GM08714 (cell line): Measurements from ENCODE around the gene WWP2.

Experiments
- H3K4me3 ChIP-seq: fragments of 200-500 bp; sonication (Bioruptor generic); 2 replicates; pipeline ENCODE4 v1.5.1; 2014; ENCODE audit warnings: mild to moderate bottlenecking, low read length, inconsistent platforms
- ZNF274 ChIP-seq: IDR thresholded peaks from 2 replicates; pipeline ENCODE4 v1.6.1; 2012; ENCODE audit warnings: mild to moderate bottlenecking, low read depth, low read length

WWP2 gene

DNA sequence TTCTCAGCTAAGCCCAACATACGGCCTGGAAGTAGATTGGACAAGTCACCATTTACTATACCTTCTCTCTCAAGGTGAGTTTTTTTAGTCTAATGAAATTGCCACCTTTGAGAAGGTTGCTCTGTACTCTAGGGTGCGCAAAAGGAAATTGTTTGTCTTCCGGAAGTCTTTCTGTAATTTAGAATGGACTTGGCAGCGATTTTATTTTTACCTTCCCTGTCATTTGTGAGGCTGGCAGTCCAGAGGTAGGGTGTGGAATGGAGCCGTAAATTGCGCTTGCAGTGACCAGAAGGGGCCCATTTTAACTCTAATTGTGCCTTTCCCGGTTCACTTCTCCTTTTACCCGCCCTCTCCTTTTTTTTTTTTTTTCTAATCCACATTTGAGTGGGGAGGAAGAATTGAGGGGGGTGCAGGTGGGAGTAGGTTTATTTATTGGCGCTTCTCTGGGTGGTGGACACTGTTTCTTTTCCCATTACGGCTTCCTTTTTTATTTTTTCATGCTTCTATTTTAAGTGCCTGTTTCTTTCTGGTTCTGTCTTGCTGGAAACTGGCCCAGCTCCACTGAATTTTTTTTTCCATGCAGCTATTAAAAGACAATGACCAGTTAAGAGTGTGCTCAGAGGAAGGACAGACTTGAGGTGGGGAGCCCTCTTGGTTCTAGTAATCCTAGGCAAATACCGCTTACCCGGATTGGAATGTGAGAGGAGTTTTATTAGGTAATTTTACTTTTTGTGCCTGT lies 99.3 kb downstream of the WWP2 start:
- TF ChIP-seq ZNF274: no peak
- no peak overlapping the region for H3K4me3 ChIP-seq

DNA sequence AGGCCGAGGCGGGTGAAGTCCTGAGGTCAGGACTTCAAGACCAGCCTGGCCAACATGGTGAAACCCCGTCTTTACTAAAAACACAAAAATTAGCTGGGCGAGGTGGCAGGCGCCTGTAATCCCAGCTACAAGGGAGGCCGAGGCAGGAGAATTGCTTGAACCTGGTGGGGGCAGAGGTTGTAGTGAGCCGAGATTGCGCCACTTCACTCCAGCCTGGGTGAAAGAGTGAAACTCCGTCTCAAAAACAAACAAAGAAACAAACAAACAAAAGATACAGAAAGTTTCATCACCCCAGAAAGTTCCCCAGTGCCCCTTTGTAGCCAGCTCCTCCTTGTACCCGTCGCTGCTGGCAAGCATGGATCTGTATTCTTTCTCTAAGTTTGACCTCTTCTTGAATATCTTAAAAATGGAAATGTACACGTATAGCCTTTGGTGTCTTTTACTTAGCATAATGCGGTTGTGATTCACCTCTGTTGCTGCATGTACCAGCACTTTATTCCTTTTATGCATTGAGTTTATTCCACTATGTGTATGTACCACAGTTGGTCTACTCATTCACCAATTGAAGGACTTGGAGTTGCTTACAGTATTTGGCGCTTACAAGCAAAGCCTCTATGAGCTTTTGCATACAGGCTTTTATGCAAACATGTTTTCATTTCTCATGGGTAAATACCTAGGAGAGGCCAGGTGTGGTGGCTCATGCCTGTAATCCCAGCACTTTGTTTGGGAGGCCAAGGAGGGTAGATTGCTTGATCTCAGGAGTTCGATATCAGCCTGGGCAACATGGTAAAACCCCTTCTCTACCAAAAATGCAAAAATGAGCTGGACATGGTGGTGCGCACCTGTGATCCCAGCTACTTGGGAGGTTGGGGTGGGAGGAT lies 101.5 kb downstream of the WWP2 start:
- H3K4me3 ChIP-seq: no peak overlapping the region
- TF ChIP-seq ZNF274: no peak

DNA sequence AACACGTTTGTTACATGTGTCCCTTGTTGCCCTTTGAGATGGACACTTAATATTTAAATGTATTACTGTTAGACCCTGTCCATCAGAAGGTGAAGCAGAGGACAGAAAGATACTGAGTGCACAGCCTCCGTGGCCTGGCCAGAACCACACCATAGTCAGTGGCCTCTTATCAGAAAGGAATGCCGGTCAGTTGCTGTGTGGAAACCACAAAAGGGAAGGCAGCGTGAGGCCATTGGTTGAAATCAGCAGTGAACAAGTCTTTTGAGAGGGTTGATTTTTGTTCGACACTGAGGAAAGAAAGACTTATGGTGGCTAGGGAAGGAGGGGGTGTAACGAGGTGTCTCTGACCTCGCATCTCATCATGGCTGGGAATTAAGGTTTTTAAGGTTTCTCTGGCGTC lies 103.6 kb downstream of the WWP2 start:
- no peak overlapping the region for H3K4me3 ChIP-seq
- TF ChIP-seq ZNF274: no peak

DNA sequence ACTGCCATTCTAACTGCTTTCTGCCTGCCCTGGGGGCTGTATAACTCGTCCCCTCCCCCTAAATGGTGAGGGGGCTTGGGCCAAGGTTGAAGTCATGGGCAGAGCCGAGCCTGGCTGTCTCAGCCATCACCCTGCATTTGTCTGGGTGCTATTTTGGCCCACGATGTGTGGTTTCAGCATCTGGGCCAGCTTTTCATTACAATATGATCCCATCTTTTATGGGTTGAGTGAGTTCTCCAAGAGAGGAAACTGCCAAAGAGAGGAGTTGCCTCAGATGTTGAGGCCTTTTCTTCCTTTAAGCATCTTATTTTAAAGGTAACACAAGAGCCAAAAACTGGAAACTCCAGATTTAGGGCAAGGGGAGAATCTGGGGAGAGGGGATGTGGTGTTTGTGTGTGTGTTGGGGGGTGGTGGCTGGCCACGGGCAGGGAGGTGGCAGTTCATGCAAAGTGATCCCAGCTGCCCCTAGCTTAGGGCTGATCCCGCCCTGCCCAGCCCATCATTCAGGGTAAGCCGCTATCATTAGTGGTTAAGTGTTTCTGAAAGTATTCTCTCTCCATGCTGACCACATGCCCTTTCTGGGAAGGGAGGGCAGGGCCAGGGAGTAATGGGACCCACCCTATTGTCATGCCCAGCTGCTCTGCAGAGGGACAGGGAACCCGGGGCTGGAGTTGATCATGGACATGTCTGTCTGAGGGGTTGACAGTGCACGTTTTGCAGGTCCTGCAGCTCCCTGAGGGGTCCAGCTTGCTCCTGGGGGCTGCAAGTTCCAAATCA lies 105.8 kb downstream of the WWP2 start:
- TF ChIP-seq ZNF274: no peak

DNA sequence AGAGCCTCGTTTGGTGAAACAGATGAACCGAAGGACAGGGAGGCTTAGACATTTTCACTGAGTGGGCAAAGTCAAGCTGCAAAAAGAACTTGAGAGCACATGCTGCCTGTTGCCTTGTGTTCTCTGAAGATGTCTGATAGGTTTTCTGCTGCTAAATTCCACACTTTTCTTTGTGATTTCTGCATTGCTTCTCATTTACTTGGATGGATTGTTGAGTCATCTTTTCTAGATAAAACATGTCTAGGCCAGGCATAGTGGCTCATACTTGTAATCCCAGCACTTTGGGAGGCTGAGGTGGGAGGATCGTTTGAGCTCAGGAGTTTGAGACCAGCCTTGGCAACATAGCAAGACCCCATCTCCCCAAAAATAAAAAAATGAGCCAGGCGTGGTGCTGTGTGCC lies 108.6 kb downstream of the WWP2 start:
- TF ChIP-seq ZNF274: no peak
- H3K4me3 ChIP-seq: no peak overlapping the region

More for the DNA sequence above, 105.8 kb downstream of the WWP2 start:
- no peak overlapping the region for H3K4me3 ChIP-seq

DNA sequence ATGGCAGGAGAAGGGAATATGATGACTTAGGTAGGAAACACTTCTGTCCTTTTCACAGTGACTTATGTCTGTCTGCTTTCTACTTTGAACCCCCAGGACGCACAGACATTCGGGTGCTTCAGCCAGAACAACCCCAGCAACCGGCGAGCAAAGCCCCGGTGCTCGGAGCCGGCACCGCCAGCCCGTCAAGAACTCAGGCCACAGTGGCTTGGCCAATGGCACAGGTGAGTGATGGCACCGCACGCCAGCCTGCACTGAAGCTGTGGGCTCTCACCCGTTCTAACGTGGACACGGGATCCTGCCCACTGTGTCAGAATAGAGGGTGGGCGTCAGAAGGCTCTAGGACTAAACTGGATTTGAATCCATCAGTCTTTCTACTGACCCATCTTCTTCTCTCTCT lies 109.6 kb downstream of the WWP2 start:
- no peak for TF ChIP-seq ZNF274
- H3K4me3 ChIP-seq: no peak overlapping the region

DNA sequence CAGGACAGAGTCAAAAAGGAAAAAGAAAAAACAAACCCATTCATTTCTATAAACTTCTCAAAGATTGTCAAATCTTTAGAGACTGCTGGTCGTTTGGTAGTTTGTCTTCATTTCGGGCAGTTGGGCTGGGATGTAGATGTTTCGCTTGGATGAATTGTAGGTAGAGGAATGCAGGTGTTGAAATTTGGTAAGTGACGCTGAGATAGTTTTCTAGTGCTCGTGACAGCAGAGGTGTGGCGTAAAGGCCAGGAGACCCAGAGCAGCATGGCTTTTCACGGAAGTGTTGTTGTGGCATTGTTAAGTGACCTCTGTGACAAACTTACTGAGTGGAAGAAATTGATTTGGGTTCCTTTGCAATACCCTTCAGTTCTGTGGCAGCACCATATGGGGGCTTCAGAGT lies 110.8 kb downstream of the WWP2 start:
- H3K4me3 ChIP-seq: no peak overlapping the region
- TF ChIP-seq ZNF274: no peak

DNA sequence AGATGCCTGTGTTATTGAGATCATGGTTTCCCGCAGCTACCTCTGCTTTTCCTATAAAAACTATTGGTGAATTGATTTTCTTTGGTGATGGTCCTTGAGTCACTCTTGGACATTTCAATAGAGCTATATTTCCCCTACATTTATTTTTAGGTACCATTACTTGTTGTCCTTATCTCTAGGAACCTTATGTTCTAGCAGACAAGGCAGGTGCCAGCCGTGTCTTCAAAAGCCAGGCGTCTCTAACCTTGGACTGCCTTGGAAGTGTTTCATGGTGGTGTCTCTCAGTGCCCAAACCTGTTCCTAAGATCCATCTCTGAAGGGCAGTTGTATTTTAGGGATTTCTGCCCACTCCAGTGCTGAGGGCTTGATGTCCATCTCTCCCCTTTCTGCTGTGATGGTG lies 111.7 kb downstream of the WWP2 start:
- H3K4me3 ChIP-seq: no peak overlapping the region
- TF ChIP-seq ZNF274: no peak

DNA sequence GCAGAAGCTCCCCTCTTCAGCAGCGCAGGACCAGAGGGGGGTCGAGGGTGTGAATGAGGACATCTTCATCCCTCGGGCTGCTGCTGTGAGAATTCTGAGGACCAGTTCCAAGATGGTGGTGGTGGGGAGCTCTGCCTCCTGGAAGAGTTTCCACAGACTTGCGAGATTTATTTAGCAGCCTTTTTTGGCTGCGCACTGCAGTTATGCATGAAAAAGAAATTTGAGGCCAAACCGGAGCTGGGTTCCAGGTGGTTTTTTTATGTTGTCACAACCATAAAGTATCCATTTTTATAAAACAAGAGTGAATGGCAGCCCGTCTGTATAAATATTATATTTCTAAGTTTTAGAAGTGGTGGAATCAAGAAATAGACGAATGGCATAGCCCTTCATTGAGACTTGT lies 112.1 kb downstream of the WWP2 start:
- TF ChIP-seq ZNF274: no peak
- H3K4me3 ChIP-seq: no peak overlapping the region

DNA sequence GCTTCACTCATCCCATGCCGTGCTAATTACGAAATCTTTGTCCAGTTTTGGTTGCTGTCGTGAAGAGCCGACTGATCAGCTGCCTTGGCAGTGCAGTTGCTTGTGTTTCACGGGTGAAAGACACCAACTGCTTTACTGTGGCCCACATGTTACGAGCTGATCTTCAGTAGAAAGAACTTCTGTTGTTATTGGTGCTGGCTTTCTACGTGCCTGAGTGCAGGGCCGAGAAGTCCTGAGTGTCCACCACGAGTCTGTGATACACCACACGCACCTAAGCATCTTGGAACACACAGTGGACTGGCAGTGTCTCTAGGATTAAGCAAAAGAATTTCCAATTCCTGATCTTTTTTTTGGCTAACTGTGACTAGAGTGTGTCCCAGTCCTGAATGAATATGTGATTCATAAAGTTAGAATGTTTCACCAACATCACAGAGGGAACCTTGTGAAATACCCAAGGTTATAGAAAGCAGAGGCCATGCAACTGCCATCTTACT lies 118.6 kb downstream of the WWP2 start:
- no peak overlapping the region for H3K4me3 ChIP-seq
- TF ChIP-seq ZNF274: no peak

DNA sequence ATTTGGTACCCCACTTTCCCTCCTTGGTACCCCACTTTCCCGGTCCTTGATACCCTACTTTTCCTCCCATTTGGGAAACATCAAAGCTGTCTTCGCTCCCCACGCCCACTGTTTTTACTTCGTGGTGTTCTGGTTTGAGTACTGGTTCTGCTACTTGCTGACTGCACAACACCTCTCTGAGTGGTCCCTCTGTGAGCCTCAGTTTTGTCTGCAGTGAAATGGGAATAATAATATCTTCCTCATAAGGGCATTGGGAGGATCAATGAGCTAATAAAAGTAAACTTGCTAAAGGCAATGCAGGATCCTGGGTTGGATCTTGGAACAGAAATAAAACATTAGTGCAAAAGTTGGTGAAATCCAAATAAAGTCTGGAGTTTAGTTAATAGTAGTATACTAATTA lies 119.0 kb downstream of the WWP2 start:
- TF ChIP-seq ZNF274: no peak
- no peak overlapping the region for H3K4me3 ChIP-seq

DNA sequence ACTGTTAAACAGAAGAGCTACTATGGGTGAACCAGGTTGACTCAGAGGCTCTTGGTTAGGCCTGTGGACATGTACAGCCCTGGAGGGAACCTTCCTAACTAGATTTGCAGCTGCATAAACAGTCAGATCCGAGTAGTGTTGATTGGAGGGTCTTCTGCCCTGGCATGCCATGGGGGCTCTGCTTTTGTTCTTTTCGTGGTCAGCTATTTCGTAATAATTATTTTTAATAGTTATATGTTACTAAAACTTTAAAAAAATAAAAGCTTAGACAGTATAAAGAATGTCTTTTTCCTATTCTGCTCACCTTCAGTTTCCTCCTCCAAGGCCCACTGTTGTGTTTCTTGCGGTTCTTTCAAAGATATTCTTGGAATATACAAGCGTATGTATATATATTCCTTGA lies 121.6 kb downstream of the WWP2 start:
- TF ChIP-seq ZNF274: no peak
- no peak overlapping the region for H3K4me3 ChIP-seq

DNA sequence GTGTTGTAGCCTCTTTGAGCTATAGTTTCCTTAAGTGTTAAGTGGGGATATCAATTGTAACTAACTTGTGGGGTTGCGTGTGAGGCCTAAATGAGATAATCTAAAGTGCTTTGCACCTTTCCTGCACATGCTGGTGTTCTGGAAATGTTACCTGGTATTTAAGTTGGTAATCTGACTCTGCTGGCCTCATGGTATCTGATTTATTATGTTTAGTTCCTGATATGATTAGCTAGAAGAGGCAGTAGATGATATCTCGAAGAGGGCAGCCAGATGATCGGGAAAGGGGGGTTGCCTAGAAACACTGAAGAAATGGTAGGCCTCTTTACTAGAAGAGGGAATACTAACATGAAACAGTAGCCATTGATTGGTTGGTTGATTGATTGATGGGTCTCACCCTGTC lies 123.6 kb downstream of the WWP2 start:
- no peak for TF ChIP-seq ZNF274
- H3K4me3 ChIP-seq: no peak overlapping the region

DNA sequence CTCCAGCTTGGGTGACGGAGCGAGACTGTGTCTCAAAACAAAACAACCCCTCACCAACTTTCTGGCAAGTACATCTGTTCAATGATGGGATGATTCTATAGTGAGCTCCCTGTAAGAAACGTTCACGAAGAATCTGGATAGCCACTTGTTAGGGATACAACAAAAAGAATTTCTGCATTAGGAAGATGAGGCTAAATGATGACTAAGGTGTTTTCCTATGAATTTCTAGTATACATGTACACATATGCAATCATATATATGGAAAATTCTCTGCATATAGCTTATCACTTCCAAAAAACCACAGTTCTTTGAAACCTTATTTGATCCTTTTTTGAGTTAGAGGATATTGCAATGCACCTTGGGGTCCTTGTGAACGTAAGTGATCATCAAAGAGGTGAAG lies 124.6 kb downstream of the WWP2 start:
- no peak overlapping the region for H3K4me3 ChIP-seq
- no peak for TF ChIP-seq ZNF274
